CD4-positive, alpha-beta memory T cell (primary cell): Measurements from ENCODE around the gene SOX30. TPM values are rescaled to one million over a fixed set of nuclear protein-coding genes. Genes with fewer than 3 reads are reported as not detected.
A peak's percentile ranks its signal among the peaks of the same experiment; 100 is the strongest.
"Not testable (repeated sequence)": the region's sequence is repeated elsewhere in the genome, so short reads cannot be mapped to it uniquely, and the experiment has no call there.

Source experiments
- CTCF ChIA-PET: fragments of 350-600 bp; sonication (Branson Sonifier 250); formaldehyde crosslinking; loops from one replicate; lab custom pipeline; 2021; ENCODE audit warnings: inconsistent platforms; ENCODE audit not compliant: partially characterized antibody; lab: Charles Lee
- POLR2A ChIA-PET: fragments of 350-600 bp; sonication (Branson Sonifier 250); formaldehyde crosslinking; loops from one replicate; lab custom pipeline; 2021; ENCODE audit not compliant: partially characterized antibody; lab: Charles Lee
- DNase-seq, 5 donors: peaks; one replicate each; pipeline versions ENCODE4 v3.0.0 to v3.0.0-alpha.2; 2020 to 2022; ENCODE audit warnings: mixed read lengths in 1 of 5
- H3K27ac ChIP-seq: one replicate; pipeline ENCODE4 v1.7.0; 2013; ENCODE audit warnings: low read depth, low read length
- H3K27me3 ChIP-seq: 2 replicates; pipeline ENCODE4 v1.7.0; 2013; ENCODE audit warnings: mild to moderate bottlenecking, low read length, moderate library complexity; ENCODE audit not compliant: insufficient read depth
- H3K36me3 ChIP-seq: 2 replicates; pipeline ENCODE4 v1.7.0; 2013; ENCODE audit warnings: mild to moderate bottlenecking, low read length, moderate library complexity; ENCODE audit not compliant: insufficient read depth
- H3K4me1 ChIP-seq: 2 replicates; pipeline ENCODE4 v1.7.0; 2013; ENCODE audit warnings: mild to moderate bottlenecking, low read length, moderate library complexity; ENCODE audit not compliant: insufficient read depth
- H3K4me3 ChIP-seq, 2 donors: one replicate each; pipeline ENCODE4 v1.7.0; 2013; ENCODE audit warnings: low read length in 2 of 2, mild to moderate bottlenecking in 1 of 2
- H3K9me3 ChIP-seq, 2 donors: one replicate each; pipeline ENCODE4 v1.7.0; 2013; ENCODE audit warnings: low read length in 2 of 2, control low read depth in 1 of 2; ENCODE audit not compliant: control insufficient read depth in 1 of 2
- H3K27ac Mint-ChIP-seq, 7 donors: one replicate each; pipeline ENCODE4 v1.8.0; 2020 to 2021; ENCODE audit warnings: mixed read lengths in 7 of 7, mild to moderate bottlenecking in 6 of 7, inconsistent platforms in 3 of 7, moderate library complexity in 3 of 7
- H3K27me3 Mint-ChIP-seq, 2 donors: one replicate each; pipeline ENCODE4 v1.8.0; 2020 to 2021; ENCODE audit warnings: mixed read lengths in 2 of 2
- H3K36me3 Mint-ChIP-seq, 2 donors: one replicate each; pipeline ENCODE4 v1.8.0; 2020 to 2021; ENCODE audit warnings: mixed read lengths in 2 of 2, inconsistent platforms in 1 of 2, mild to moderate bottlenecking in 1 of 2
- H3K4me1 Mint-ChIP-seq, 4 donors: one replicate each; pipeline ENCODE4 v1.8.0; 2020 to 2021; ENCODE audit warnings: mixed read lengths in 4 of 4, mild to moderate bottlenecking in 1 of 4
- H3K4me3 Mint-ChIP-seq, 8 donors: one replicate each; pipeline ENCODE4 v1.8.0; 2020 to 2021; ENCODE audit warnings: mixed read lengths in 8 of 8, mild to moderate bottlenecking in 7 of 8, moderate library complexity in 6 of 8, inconsistent platforms in 3 of 8
- H3K9me3 Mint-ChIP-seq, 8 donors: one replicate each; pipeline ENCODE4 v1.8.0; 2020 to 2021; ENCODE audit warnings: mixed read lengths in 8 of 8, mild to moderate bottlenecking in 5 of 8, inconsistent platforms in 3 of 8, moderate library complexity in 1 of 8
- intact Hi-C: fragments of 100-400 bp; cut with micrococcal nuclease; formaldehyde crosslinking; loops from one replicate; pipeline ENCODE4 v1.15.1; 2023
- polyA plus RNA-seq, 2 donors: library from polyadenylated mRNA; unstranded; fragments of 300-500 nt; fragmentation: Illumina TruSeq; gene quantifications; one replicate each; pipeline ENCODE4 v1.2.3, GENCODE V29; 2021
- total RNA-seq, 2 experiments: library from RNA; stranded (reverse); gene quantifications; one replicate each; pipeline ENCODE4 v1.2.3, GENCODE V29; 2021

The SOX30 gene
- total RNA-seq (under 1 TPM; 0.14 to 0.15 TPM), polyA plus RNA-seq (under 1 TPM; 0.52 to 0.53 TPM)

DNA sequence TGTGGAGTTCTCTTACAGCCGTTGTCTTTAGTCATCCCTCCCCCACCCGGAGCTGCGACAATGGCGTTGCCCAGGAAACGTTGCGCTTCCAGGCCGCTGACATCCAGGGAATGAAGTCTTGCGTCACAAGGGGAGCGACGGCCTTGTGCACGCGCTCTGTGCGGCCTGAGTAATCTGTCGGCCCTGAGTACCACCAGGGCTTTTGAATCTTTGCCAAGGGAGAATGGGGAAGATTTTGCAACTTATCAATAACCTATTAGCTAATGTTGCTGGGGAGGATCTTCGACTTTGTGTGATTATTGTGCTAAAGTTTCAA is at the start of gene SOX30:
Gene SOX30 (minus strand): TSS at position 62 of the 316 bp plus-strand sequence. CDS start 360 bp downstream, outside the sequence.
- peaks cover 0 to 15% (median 5%) of the 10 kb centered on the region in 8 donors for H3K9me3 Mint-ChIP-seq
- peak within 1 kb of the TSS; percentile 65 to 91 (median 86) for H3K27ac Mint-ChIP-seq
- H3K4me3 Mint-ChIP-seq, result peak within 1 kb of the TSS; percentile 78 to 89 (median 84)
- peak within 1 kb of the TSS; percentile 52 for H3K27ac ChIP-seq
- peak within 1 kb of the TSS in 1 of 2 donors; percentile 51 for H3K4me3 ChIP-seq
- no peaks in the 10 kb centered on the region for H3K36me3 ChIP-seq
- H3K27me3 ChIP-seq, result no peaks in the 10 kb centered on the region
- no peaks in the 10 kb centered on the region for H3K27me3 Mint-ChIP-seq
- intact Hi-C loops, result loop anchor here (5.0 kb wide), 2 partner anchors 75 to 220 kb away; partner anchors contain the start of gene ADAM19
- H3K4me1 Mint-ChIP-seq, result peaks cover 11 to 26% (median 18%) of the 10 kb centered on the region in 4 donors
- no peak for DNase-seq
- peaks cover 10% of the 10 kb centered on the region in 2 donors for H3K36me3 Mint-ChIP-seq
- H3K9me3 ChIP-seq, result peaks cover 0 to under 1% of the 10 kb centered on the region in 2 donors
- H3K4me1 ChIP-seq, result peaks cover 18% of the 10 kb centered on the region
- POLR2A ChIA-PET, result interaction anchor here (0.6 to 2.6 kb wide), 11 partner anchors 9 to 316 kb away, joined by 3 to 17 read pairs (median 3); partner anchors contain the start of gene THG1L
- CTCF ChIA-PET, result interaction anchor here (0.5 to 3.2 kb wide), 13 partner anchors 10 to 148 kb away, joined by 3 to 24 read pairs (median 7); partner anchors contain the start of genes C5orf52 and LSM11

DNA sequence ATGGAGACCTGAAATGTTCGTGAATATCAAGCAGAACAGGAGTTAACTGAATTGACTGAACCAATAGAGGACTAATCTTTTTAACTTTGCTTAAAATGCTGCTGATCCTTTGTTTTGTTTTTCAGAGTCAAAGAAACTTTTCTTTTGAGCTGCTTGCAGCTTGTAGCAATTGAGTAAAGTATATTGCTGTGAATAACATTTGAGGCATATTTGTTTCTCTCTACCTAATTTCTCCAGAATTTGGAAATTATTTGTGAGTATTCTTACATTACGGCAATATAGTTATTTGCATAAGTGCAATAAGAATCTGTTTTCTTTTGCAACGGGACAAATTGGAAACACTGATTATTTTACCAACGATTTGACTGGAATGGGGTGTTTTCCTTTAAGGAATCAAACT is 46.4 kb upstream of the SOX30 start:
- H3K4me1 Mint-ChIP-seq, H3K4me3 ChIP-seq, H3K4me3 Mint-ChIP-seq, H3K36me3 Mint-ChIP-seq, H3K9me3 ChIP-seq, H3K36me3 ChIP-seq, H3K27me3 Mint-ChIP-seq, DNase-seq, H3K27ac ChIP-seq, POLR2A ChIA-PET, H3K27me3 ChIP-seq, H3K4me1 ChIP-seq, H3K27ac Mint-ChIP-seq, CTCF ChIA-PET, intact Hi-C loops: not testable (repeated sequence)
- H3K9me3 Mint-ChIP-seq, result peaks cover 0 to 31% (median 9%) of the 10 kb centered on the region in 8 donors

DNA sequence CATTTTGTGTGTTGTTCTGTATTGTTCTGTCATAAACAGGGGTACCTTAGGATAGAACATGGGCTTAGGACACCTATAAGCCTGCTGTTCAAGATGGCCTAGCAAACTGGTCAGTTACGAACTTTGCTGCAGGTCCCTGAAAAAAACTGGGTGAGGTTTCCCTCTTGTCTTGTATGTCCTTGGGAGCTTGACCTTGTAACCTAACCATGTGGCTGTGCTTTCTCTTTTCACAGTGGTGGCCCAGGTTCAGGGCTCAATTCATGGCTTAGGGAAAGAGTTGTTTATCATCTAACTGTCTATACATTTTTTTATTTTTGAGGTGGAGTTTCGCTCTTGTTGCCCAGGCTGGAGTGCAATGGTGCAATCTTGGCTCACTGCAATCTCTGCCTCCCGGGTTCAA is 43.9 kb upstream of the SOX30 start:
- H3K27ac ChIP-seq, H3K4me3 Mint-ChIP-seq, DNase-seq, H3K4me1 ChIP-seq, H3K9me3 ChIP-seq, POLR2A ChIA-PET, intact Hi-C loops, CTCF ChIA-PET, H3K27ac Mint-ChIP-seq, H3K4me3 ChIP-seq, H3K4me1 Mint-ChIP-seq, H3K36me3 ChIP-seq, H3K27me3 Mint-ChIP-seq, H3K36me3 Mint-ChIP-seq, H3K27me3 ChIP-seq: not testable (repeated sequence)
- H3K9me3 Mint-ChIP-seq, result peaks cover 0 to 26% (median 9%) of the 10 kb centered on the region in 8 donors

DNA sequence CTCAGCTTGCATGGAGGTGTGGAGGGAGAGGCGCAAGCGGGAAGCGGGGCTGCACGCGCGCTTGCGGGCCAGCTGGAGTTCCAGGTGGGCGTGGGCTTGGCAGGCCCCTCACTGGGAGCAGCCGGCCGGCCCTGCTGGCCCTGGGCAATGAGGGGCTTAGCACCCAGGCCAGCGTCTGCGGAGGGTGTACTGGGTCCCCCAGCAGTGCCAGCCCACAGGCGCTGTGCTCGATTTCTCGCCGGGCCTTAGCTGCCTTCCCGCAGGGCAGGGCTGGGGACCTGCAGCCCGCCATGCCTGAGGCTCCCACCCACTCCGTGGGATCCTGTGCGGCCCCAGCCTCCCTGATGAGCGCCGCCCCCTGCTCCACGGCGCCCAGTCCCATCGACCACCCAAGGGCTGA is 41.6 kb upstream of the SOX30 start:
- H3K4me1 Mint-ChIP-seq, intact Hi-C loops: not testable (repeated sequence)

DNA sequence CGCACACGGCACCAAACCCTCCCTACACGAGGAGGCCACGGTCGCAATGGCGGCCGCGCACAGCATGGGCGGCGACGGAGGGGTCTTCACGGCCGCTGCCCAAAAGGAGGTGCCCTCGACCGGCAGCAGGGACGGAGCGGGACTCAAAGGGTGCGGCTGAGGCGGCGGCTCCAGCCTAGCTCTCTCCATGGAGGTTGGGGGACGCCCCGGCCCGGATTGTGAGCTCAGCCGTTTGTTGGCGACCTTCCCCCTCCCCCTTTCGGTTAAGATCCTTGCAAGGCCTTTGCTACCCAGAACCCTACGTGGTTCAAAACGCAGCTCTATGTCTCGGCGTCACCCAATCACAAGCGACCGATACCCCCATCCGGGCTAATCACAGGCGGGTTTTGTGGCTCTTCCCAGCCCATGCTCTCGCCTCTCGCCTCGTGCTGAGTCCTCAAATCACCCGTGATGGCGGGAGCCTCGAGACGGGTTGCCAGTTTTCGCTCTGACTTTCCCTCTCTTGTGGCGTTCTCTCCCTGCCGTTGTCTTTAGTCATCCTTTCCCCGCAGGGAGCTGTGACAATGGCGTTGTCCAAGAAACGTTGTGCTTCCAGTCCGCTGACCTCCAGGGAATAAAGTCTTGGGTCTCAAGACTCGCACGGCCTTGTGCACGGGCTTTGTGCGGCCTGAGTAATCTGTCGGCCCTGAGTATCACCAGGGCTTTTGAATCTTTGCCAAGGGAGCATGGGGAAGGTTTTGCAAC is 38.6 kb upstream of the SOX30 start:
- intact Hi-C loops, result no loop called here

More for the DNA sequence above, 41.6 kb upstream of the SOX30 start:
- H3K27ac ChIP-seq, H3K4me3 ChIP-seq, H3K36me3 Mint-ChIP-seq, H3K27ac Mint-ChIP-seq, H3K27me3 Mint-ChIP-seq, DNase-seq, H3K4me3 Mint-ChIP-seq, H3K27me3 ChIP-seq, CTCF ChIA-PET, H3K9me3 ChIP-seq, H3K36me3 ChIP-seq, POLR2A ChIA-PET, H3K4me1 ChIP-seq: not testable (repeated sequence)
- peaks cover 0 to 13% (median 8%) of the 10 kb centered on the region in 8 donors for H3K9me3 Mint-ChIP-seq

DNA sequence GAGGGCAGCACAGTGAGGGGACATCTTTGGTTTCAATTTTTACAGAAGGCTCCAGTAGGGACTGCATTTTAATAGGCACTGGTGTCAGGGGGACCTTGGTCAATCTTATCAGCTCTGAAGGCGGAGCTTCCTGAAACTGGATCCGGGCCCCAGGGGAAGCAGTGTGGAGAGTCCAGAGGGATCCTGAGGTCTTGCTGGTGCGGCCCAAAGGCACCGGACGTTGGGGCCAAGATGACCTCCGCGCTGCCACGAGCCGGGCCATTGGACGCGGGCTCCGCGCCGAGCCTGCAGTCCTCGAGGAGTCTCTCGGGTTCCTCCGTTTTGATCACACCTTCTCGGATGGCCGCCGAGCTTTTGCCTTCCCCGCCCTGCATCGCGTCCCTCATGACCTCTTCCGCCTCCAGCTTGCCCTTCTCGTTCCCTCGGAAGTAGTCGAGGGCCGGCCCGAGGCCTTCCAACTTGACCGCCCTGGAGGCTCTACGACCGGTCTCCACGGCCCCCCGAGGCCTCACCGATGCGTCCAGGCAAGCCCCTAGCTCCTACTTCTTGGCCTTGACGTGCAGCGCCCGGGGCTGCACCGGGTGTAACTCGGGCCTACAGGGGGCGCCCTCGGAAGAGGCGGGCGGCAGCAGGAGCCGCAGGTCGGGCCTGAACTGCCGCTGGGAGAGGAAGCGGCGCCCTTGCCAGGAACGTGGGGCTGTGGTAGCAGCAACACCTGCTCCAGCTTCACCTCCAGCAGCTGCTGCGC is 37.9 kb upstream of the SOX30 start:
- Mint-ChIP-seq H3K36me3 (peaks cover 0 to 3% of the 10 kb centered on the region in 2 donors), H3K9me3 (peaks cover 0 to 3% (median 0%) of the 10 kb centered on the region in 8 donors), H3K27ac (no peak overlapping the region), H3K27me3 (no peaks in the 10 kb centered on the region), H3K4me3 (no peak overlapping the region), H3K4me1 (no peaks in the 10 kb centered on the region)
- H3K4me1 ChIP-seq, result no peaks in the 10 kb centered on the region
- peak in 2 of 5 donors; percentile 7 to 29 for DNase-seq
- POLR2A ChIA-PET, result interaction anchor here (1.3 kb wide), 2 partner anchors 20 to 29 kb away, joined by 3 to 6 read pairs; no protein-coding TSS in a partner anchor
- H3K36me3 ChIP-seq, result no peaks in the 10 kb centered on the region
- CTCF ChIA-PET, result interaction anchor here (0.6 to 3.3 kb wide), 16 partner anchors 8 to 259 kb away, joined by 3 to 22 read pairs (median 4); partner anchors contain the start of genes C5orf52, SOX30 and THG1L
- no peak overlapping the region for H3K4me3 ChIP-seq
- no peak overlapping the region for H3K27ac ChIP-seq
- H3K27me3 ChIP-seq, result no peaks in the 10 kb centered on the region
- intact Hi-C loops, result no loop called here
- H3K9me3 ChIP-seq, result no peaks in the 10 kb centered on the region

More for the DNA sequence above, 38.6 kb upstream of the SOX30 start:
- H3K27ac ChIP-seq, result no peak overlapping the region
- DNase-seq, result no peak
- Mint-ChIP-seq H3K36me3 (peaks cover 0 to 3% of the 10 kb centered on the region in 2 donors), H3K4me1 (no peaks in the 10 kb centered on the region), H3K9me3 (peaks cover 0 to 3% (median 0%) of the 10 kb centered on the region in 8 donors), H3K27ac (no peak overlapping the region), H3K27me3 (no peaks in the 10 kb centered on the region), H3K4me3 (no peak overlapping the region)
- ChIA-PET CTCF (interaction anchor here (0.6 to 3.3 kb wide), 18 partner anchors 9 to 259 kb away, joined by 3 to 22 read pairs (median 4); partner anchors contain the start of genes C5orf52, SOX30 and THG1L), POLR2A (interaction anchor here (1.3 kb wide), 2 partner anchors 21 to 28 kb away, joined by 3 to 6 read pairs; no protein-coding TSS in a partner anchor)
- H3K27me3 ChIP-seq, result no peaks in the 10 kb centered on the region
- no peaks in the 10 kb centered on the region for H3K4me1 ChIP-seq
- no peaks in the 10 kb centered on the region for H3K36me3 ChIP-seq
- H3K4me3 ChIP-seq, result no peak overlapping the region
- H3K9me3 ChIP-seq, result no peaks in the 10 kb centered on the region

DNA sequence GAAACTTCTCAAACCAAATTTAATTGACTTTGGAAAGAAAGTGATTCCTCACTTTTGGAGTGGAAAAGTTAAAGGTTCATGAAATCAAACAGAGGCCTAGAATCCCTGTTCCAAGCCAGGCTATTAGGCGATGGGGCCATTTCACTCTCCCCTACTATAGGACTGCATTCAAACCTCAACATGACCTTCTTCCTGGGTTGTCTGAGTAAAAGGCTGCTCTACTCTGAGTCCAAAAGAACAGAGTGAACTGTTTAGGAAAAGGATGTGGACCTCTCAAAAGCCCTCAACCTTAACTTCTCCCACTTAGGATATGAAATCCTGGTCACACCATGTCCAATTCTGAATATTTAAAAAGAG is 34.9 kb upstream of the SOX30 start:
- Histone ChIP-seq H3K9me3 (no peaks in the 10 kb centered on the region), H3K36me3 (no peaks in the 10 kb centered on the region), H3K27me3 (no peaks in the 10 kb centered on the region), H3K4me3 (no peak overlapping the region), H3K4me1 (no peaks in the 10 kb centered on the region), H3K27ac (no peak overlapping the region)
- POLR2A ChIA-PET, result no interaction called here
- Mint-ChIP-seq H3K27me3 (no peaks in the 10 kb centered on the region), H3K27ac (no peak overlapping the region), H3K4me1 (no peaks in the 10 kb centered on the region), H3K4me3 (no peak overlapping the region), H3K36me3 (peaks cover 0 to 3% of the 10 kb centered on the region in 2 donors), H3K9me3 (peaks cover 0 to 3% (median 0%) of the 10 kb centered on the region in 8 donors)
- no peak for DNase-seq
- CTCF ChIA-PET, result no interaction called here
- intact Hi-C loops, result no loop called here
